Cardiac muscle cell (in vitro differentiated cells and primary cell): ENCODE data around the gene C4BPB. TPM values are rescaled to one million over a fixed set of nuclear protein-coding genes. Genes with fewer than 3 reads are reported as not detected.
A peak's percentile ranks its signal among the peaks of the same experiment; 100 is the strongest.

Experiments used
- DNase-seq, 2 donors: peaks; one replicate each; pipeline versions ENCODE4 v3.0.0 to v3.0.0-alpha.2; 2010 to 2017; ENCODE audit warnings: low read depth in 1 of 2, low spot score in 1 of 2
- H3K27ac ChIP-seq: fragments of 200-600 bp; sonication (generic); 2 replicates; pipeline ENCODE4 v1.5.1; 2016
- H3K27me3 ChIP-seq: fragments of 200-600 bp; sonication (generic); 2 replicates; pipeline ENCODE4 v1.6.0; 2016; ENCODE audit warnings: control low read depth
- H3K36me3 ChIP-seq: fragments of 200-600 bp; sonication (generic); 2 replicates; pipeline ENCODE4 v1.5.1; 2016; ENCODE audit warnings: control low read depth
- H3K4me1 ChIP-seq: fragments of 200-600 bp; sonication (generic); 2 replicates; pipeline ENCODE4 v1.8.1; 2017; ENCODE audit warnings: low read depth, mild to moderate bottlenecking, mixed run types
- H3K4me3 ChIP-seq: fragments of 200-600 bp; sonication (generic); 2 replicates; pipeline ENCODE4 v1.5.1; 2016; ENCODE audit warnings: mild to moderate bottlenecking
- H3K9me3 ChIP-seq: fragments of 200-600 bp; sonication (generic); 2 replicates; pipeline ENCODE4 v1.5.1; 2017; ENCODE audit warnings: low read depth, mild to moderate bottlenecking, control low read depth
- polyA plus RNA-seq: library from polyadenylated mRNA; unstranded; fragments of >200 nt; fragmentation: Nextera tagmentation; extraction: Ambion mirVana; gene quantifications from 2 replicates; pipeline ENCODE4 v1.2.1, GENCODE V29; 2016
- total RNA-seq: library from RNA; depleted of rRNA; stranded (reverse); fragments of >200 nt; gene quantifications from 2 replicates; pipeline ENCODE4 v1.2.3, GENCODE V29; 2016
- TF ChIP-seq, protein P1 (sequence below): IDR thresholded peaks from 2 replicates; pipeline ENCODE4 v1.5.1; 2012; ENCODE audit warnings: low read depth, mild to moderate bottlenecking, low read length

The C4BPB gene
- total and polyA plus RNA-seq, 2 experiments from 2014 or later: not detected

DNA sequence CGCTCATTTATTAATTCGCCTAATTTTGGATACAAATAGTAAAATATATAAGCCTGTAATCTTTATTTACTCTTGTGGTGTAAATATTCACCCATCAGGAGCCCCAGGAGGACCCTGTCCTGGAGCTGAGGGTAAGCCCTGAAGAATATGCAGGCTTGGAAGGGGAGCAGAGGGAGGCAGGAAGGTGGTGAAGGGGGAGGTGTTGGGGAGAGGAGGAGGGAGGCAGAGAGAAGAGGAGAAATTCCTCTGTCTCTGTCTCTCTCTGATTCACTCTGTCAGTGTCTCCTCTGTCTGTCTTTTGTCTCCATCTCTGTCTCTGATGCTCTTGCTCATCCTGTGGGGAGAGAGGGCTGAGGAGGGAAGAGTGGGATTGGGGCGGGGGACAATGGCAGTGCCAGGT, 2.8 kb upstream of the C4BPB start:
- TF ChIP-seq, protein P1, sequence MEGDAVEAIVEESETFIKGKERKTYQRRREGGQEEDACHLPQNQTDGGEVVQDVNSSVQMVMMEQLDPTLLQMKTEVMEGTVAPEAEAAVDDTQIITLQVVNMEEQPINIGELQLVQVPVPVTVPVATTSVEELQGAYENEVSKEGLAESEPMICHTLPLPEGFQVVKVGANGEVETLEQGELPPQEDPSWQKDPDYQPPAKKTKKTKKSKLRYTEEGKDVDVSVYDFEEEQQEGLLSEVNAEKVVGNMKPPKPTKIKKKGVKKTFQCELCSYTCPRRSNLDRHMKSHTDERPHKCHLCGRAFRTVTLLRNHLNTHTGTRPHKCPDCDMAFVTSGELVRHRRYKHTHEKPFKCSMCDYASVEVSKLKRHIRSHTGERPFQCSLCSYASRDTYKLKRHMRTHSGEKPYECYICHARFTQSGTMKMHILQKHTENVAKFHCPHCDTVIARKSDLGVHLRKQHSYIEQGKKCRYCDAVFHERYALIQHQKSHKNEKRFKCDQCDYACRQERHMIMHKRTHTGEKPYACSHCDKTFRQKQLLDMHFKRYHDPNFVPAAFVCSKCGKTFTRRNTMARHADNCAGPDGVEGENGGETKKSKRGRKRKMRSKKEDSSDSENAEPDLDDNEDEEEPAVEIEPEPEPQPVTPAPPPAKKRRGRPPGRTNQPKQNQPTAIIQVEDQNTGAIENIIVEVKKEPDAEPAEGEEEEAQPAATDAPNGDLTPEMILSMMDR: no peak

DNA sequence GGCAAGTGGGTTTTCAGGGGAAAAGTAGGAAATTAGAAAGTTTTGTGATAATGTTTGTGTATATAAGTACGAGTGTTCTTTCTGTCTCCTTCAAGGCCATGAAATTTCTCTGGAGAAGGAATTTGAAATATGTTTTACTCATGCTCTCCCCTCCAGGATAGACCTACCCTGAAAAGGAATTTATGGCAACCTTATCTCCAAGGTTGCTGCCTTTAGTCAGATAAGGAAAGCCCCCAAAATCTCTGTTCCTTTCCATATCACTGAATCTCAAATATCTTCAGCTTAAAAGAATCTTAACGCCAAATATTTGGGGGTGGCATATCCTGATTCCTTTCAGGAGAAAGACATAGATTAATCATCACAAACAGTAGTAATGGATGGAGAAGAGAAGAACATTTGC, 499 bp upstream of the C4BPB start:
- peak in 1 of 2 donors; percentile 5 for DNase-seq
- Histone ChIP-seq H3K27ac (no peak overlapping the region), H3K4me1 (peaks cover 2% of the 10 kb centered on the region), H3K4me3 (no peak overlapping the region), H3K9me3 (no peaks in the 10 kb centered on the region), H3K27me3 (no peaks in the 10 kb centered on the region), H3K36me3 (no peaks in the 10 kb centered on the region)
- TF ChIP-seq, protein P1: no peak

More for the DNA sequence above, 2.8 kb upstream of the C4BPB start:
- Histone ChIP-seq H3K36me3 (no peaks in the 10 kb centered on the region), H3K27me3 (no peaks in the 10 kb centered on the region), H3K9me3 (no peaks in the 10 kb centered on the region), H3K4me1 (peaks cover 2% of the 10 kb centered on the region), H3K4me3 (no peak overlapping the region), H3K27ac (no peak overlapping the region)
- DNase-seq: no peak

- H3K4me1 ChIP-seq: peaks cover 2% of the 10 kb centered on the region
- no peaks in the 10 kb centered on the region for H3K27me3 ChIP-seq
- TF ChIP-seq, protein P1: no peak
- H3K9me3 ChIP-seq: no peaks in the 10 kb centered on the region
- no peak for DNase-seq
- no peaks in the 10 kb centered on the region for H3K36me3 ChIP-seq
- H3K4me3 ChIP-seq: no peak overlapping the region
- no peak overlapping the region for H3K27ac ChIP-seq
Observed at GRCh38 chr1:207089627-207090355, 1.1 kb downstream of the C4BPB start.

GRCh38 chr1:207091200-207091908, 2.7 kb downstream of the C4BPB start:
- H3K36me3 ChIP-seq: no peaks in the 10 kb centered on the region
- TF ChIP-seq, protein P1: no peak
- no peak for DNase-seq

DNA sequence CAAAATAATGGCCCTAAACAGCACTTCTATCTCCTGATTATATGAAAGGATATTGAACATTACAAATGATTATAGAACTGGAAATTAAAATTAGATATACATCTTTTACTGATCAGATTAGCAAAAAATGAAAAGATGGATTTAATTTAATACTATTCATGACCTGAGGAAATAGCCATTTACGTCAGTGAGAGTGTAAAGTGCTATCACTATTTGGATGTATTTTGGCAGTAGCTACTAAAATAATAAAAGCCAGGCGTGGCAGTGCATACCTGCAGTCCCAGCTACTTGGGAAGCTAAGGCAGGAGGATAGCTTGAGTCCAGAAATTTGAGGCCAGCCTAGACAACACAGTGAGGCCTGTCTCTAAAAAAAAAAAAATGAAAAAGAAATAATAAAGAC, 5.3 kb downstream of the C4BPB start:
- Histone ChIP-seq H3K27me3 (no peaks in the 10 kb centered on the region), H3K9me3 (no peaks in the 10 kb centered on the region), H3K36me3 (no peaks in the 10 kb centered on the region), H3K4me3 (no peak overlapping the region), H3K4me1 (no peaks in the 10 kb centered on the region), H3K27ac (no peak overlapping the region)
- TF ChIP-seq, protein P1: no peak
- no peak for DNase-seq

More at GRCh38 chr1:207091200-207091908, 2.7 kb downstream of the C4BPB start:
- H3K4me3 ChIP-seq: no peak overlapping the region
- H3K27ac ChIP-seq: no peak overlapping the region
- H3K9me3 ChIP-seq: no peaks in the 10 kb centered on the region
- no peaks in the 10 kb centered on the region for H3K27me3 ChIP-seq
- no peaks in the 10 kb centered on the region for H3K4me1 ChIP-seq
